ENCODE data around the gene WDR59. TPM values are rescaled to one million over a fixed set of nuclear protein-coding genes. Genes with fewer than 3 reads are reported as not detected.

The WDR59 gene
- total RNA-seq, 2 experiments from 2014 or later: 26.3 to 80.3 TPM

GRCh38 chr16:74903901-74904678, 80.8 kb downstream of the WDR59 start:
- DNase-seq (ENCODE audit: low spot score): no peak
- Histone ChIP-seq H2AFZ (ENCODE audit: low read length) (no peak overlapping the region), H3K79me2 (ENCODE audit: insufficient read depth, low read depth, low read length) (no peaks in the 10 kb centered on the region), H3K27ac (ENCODE audit: low read depth, low read length, poor library complexity, severe bottlenecking) (no peak overlapping the region), H4K20me1 (ENCODE audit: insufficient read depth, low read length) (no peaks in the 10 kb centered on the region), H3K4me1 (ENCODE audit: insufficient read depth, low read length, poor library complexity, severe bottlenecking) (no peaks in the 10 kb centered on the region), H3K4me2 (ENCODE audit: low read length) (no peak overlapping the region), H3K9me2 (ENCODE audit: insufficient read depth, low read length) (no peaks in the 10 kb centered on the region), H3K36me3 (ENCODE audit: insufficient read depth, low read length) (peaks cover 41% of the 10 kb centered on the region), H3K4me3 (ENCODE audit: low read depth, low read length, poor library complexity, severe bottlenecking) (no peak overlapping the region), H3K9me3 (ENCODE audit: low read length) (0 out of 2 replicates have a peak, but pooled peaks cover 9% of the 10 kb centered on the region)
- BruUV-seq (replicated peaks): no TSS peak
- ChIA-PET CTCF (ENCODE audit: unreplicated experiment) (no interaction called here), POLR2A (interaction anchor here (0.5 to 0.7 kb wide), 3 partner anchors 10 to 47 kb away, joined by 3 to 4 read pairs (median 3); no protein-coding TSS in a partner anchor)
- TF ChIP-seq CTCF (conservative IDR thresholded peaks at IDR 0.05; ENCODE audit: low read length): no peak
- no peak for TF ChIP-seq EZH2phosphoT487 (IDR thresholded peaks at IDR 0.05; ENCODE audit: borderline replicate concordance, low read depth, low read length)
- intact Hi-C loops (cut with micrococcal nuclease; ENCODE audit: unreplicated experiment): no loop called here

- ChIA-PET CTCF (ENCODE audit: unreplicated experiment) (no interaction called here), POLR2A (no interaction called here)
- TF ChIP-seq CTCF (conservative IDR thresholded peaks at IDR 0.05; ENCODE audit: low read length) (no peak), EZH2phosphoT487 (IDR thresholded peaks at IDR 0.05; ENCODE audit: borderline replicate concordance, low read depth, low read length) (no peak)
- no TSS peak for BruUV-seq (replicated peaks)
- intact Hi-C loops (cut with micrococcal nuclease; ENCODE audit: unreplicated experiment): no loop called here
- Histone ChIP-seq H3K27ac (ENCODE audit: low read depth, low read length, poor library complexity, severe bottlenecking) (no peak overlapping the region), H3K4me3 (ENCODE audit: low read depth, low read length, poor library complexity, severe bottlenecking) (no peak overlapping the region), H3K79me2 (ENCODE audit: insufficient read depth, low read depth, low read length) (no peaks in the 10 kb centered on the region), H3K36me3 (ENCODE audit: insufficient read depth, low read length) (peaks cover 37% of the 10 kb centered on the region), H3K4me1 (ENCODE audit: insufficient read depth, low read length, poor library complexity, severe bottlenecking) (no peaks in the 10 kb centered on the region), H3K9me2 (ENCODE audit: insufficient read depth, low read length) (no peaks in the 10 kb centered on the region), H2AFZ (ENCODE audit: low read length) (no peak overlapping the region), H3K9me3 (ENCODE audit: low read length) (0 out of 2 replicates have a peak, but pooled peaks cover 9% of the 10 kb centered on the region), H3K4me2 (ENCODE audit: low read length) (no peak overlapping the region), H4K20me1 (ENCODE audit: insufficient read depth, low read length) (no peaks in the 10 kb centered on the region)
- DNase-seq (ENCODE audit: low spot score): no peak
Measured at GRCh38 chr16:74903120-74903519, 81.8 kb downstream of the WDR59 start.

DNA sequence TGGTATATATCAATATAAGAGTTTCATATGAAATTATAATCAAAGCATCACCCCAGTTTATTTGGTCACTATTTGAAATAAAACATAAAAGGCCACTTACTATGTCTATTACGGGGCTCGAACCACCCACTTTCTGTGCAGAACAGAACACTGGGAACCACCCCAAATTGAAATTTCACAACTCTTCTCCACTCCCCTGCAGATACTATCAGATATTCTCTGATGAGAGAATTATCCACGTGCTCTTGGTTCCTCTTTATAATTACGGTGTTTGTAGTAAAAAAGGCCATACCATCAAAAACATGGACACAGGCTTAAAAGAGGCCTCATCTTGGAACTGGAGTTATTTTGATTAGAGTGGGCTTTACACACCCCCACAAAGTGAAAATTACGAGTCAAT, 82.8 kb downstream of the WDR59 start:
- no peaks in the 10 kb centered on the region for H3K9me2 ChIP-seq (ENCODE audit: insufficient read depth, low read length)
- POLR2A ChIA-PET: no interaction called here
- H4K20me1 ChIP-seq (ENCODE audit: insufficient read depth, low read length): no peaks in the 10 kb centered on the region
- H3K36me3 ChIP-seq (ENCODE audit: insufficient read depth, low read length): peaks cover 28% of the 10 kb centered on the region
- TF ChIP-seq CTCF (conservative IDR thresholded peaks at IDR 0.05; ENCODE audit: low read length) (no peak), EZH2phosphoT487 (IDR thresholded peaks at IDR 0.05; ENCODE audit: borderline replicate concordance, low read depth, low read length) (no peak)
- no peak overlapping the region for H3K4me2 ChIP-seq (ENCODE audit: low read length)
- intact Hi-C loops (cut with micrococcal nuclease; ENCODE audit: unreplicated experiment): no loop called here
- H2AFZ ChIP-seq (ENCODE audit: low read length): no peak overlapping the region
- CTCF ChIA-PET (ENCODE audit: unreplicated experiment): no interaction called here
- H3K27ac ChIP-seq (ENCODE audit: low read depth, low read length, poor library complexity, severe bottlenecking): no peak overlapping the region
- H3K4me3 ChIP-seq (ENCODE audit: low read depth, low read length, poor library complexity, severe bottlenecking): no peak overlapping the region
- no peak for DNase-seq (ENCODE audit: low spot score)
- H3K9me3 ChIP-seq (ENCODE audit: low read length): no peaks in the 10 kb centered on the region
- no peaks in the 10 kb centered on the region for H3K79me2 ChIP-seq (ENCODE audit: insufficient read depth, low read depth, low read length)
- no TSS peak for BruUV-seq (replicated peaks)
- H3K4me1 ChIP-seq (ENCODE audit: insufficient read depth, low read length, poor library complexity, severe bottlenecking): no peaks in the 10 kb centered on the region
